Keratinocyte (primary cell): ENCODE results near the gene CMIP. TPM values are rescaled to one million over a fixed set of nuclear protein-coding genes. Genes with fewer than 3 reads are reported as not detected.
"Not testable (repeated sequence)": the region's sequence is repeated elsewhere in the genome, so short reads cannot be mapped to it uniquely, and the experiment has no call there.

ENCODE experiments used
- DNase-seq: peaks from one replicate; pipeline ENCODE4 v3.0.0-alpha.2; 2011; ENCODE audit warnings: low read depth, missing footprints, low spot score
- FAIRE-seq: peaks from 2 replicates; lab custom pipeline; 2011; peaks lifted over from hg19 to GRCh38; lab: Jason Lieb, UNC
- H2AFZ ChIP-seq: 2 replicates; pipeline ENCODE4 v1.6.0; 2012; ENCODE audit warnings: low read length, control low read depth, inconsistent platforms; ENCODE audit not compliant: control insufficient read depth
- H3K27ac ChIP-seq: 2 replicates; pipeline ENCODE4 v1.5.1; 2011; ENCODE audit warnings: low read length; ENCODE audit not compliant: control insufficient read depth, insufficient read depth
- H3K27me3 ChIP-seq: 3 replicates; pipeline ENCODE4 v1.6.0; 2011; ENCODE audit warnings: low read length; ENCODE audit not compliant: control insufficient read depth, insufficient read depth; ENCODE audit errors: extremely low read depth
- H3K36me3 ChIP-seq, 2 experiments: 2 replicates in 1 of 2; 3 replicates in 1 of 2; pipeline ENCODE4 v1.5.1; 2011; ENCODE audit warnings: low read length in 2 of 2, mild to moderate bottlenecking in 1 of 2; ENCODE audit not compliant: control insufficient read depth in 2 of 2, insufficient read depth in 2 of 2; ENCODE audit errors: extremely low read depth in 1 of 2
- H3K4me1 ChIP-seq: 3 replicates; pipeline ENCODE4 v1.5.1; 2011; ENCODE audit warnings: low read length; ENCODE audit not compliant: control insufficient read depth, insufficient read depth; ENCODE audit errors: extremely low read depth
- H3K4me2 ChIP-seq: 3 replicates; pipeline ENCODE4 v1.6.0; 2011; ENCODE audit warnings: low read depth, low read length; ENCODE audit not compliant: control insufficient read depth, insufficient read depth; ENCODE audit errors: extremely low read depth
- H3K4me3 ChIP-seq, 3 experiments: fragments of 200-600 bp in 1 of 3; sonication (generic) in 1 of 3; 2 replicates in 2 of 3; 3 replicates in 1 of 3; pipeline ENCODE4 v1.5.1; 2011 to 2016; ENCODE audit warnings: low read length in 3 of 3, mild to moderate bottlenecking in 3 of 3, control low read depth in 2 of 3, inconsistent platforms in 1 of 3, low read depth in 1 of 3, mixed read lengths in 1 of 3, mixed run types in 1 of 3, moderate library complexity in 1 of 3; ENCODE audit not compliant: control insufficient read depth in 2 of 3, insufficient read depth in 2 of 3; ENCODE audit errors: extremely low read depth in 1 of 3
- H3K79me2 ChIP-seq: 2 replicates; pipeline ENCODE4 v1.6.0; 2012; ENCODE audit warnings: low read length; ENCODE audit not compliant: control insufficient read depth, insufficient read depth
- H3K9ac ChIP-seq: 3 replicates; pipeline ENCODE4 v1.6.0; 2011; ENCODE audit warnings: low read length; ENCODE audit not compliant: control insufficient read depth, insufficient read depth; ENCODE audit errors: extremely low read depth
- H3K9me1 ChIP-seq: 3 replicates; pipeline ENCODE4 v1.6.0; 2011; ENCODE audit warnings: low read length; ENCODE audit not compliant: control insufficient read depth, insufficient read depth; ENCODE audit errors: extremely low read depth
- H3K9me3 ChIP-seq: 2 replicates; pipeline ENCODE4 v1.5.1; 2012; ENCODE audit warnings: low read depth, low read length; ENCODE audit not compliant: control insufficient read depth
- H4K20me1 ChIP-seq: 3 replicates; pipeline ENCODE4 v1.6.0; 2011; ENCODE audit warnings: low read length; ENCODE audit not compliant: control insufficient read depth, insufficient read depth; ENCODE audit errors: extremely low read depth
- CTCF ChIP-seq, 3 experiments: IDR thresholded peaks in 1 of 3; conservative IDR thresholded peaks in 1 of 3; optimal IDR thresholded peaks in 1 of 3; 2 replicates in 2 of 3; 3 replicates in 1 of 3; pipeline versions ENCODE3 to v1.5.1; 2011; ENCODE audit warnings: low read length in 3 of 3, mild to moderate bottlenecking in 3 of 3, moderate library complexity in 2 of 3, control low read depth in 1 of 3, inconsistent platforms in 1 of 3; ENCODE audit not compliant: insufficient read depth in 2 of 3; ENCODE audit errors: extremely low read depth in 1 of 3
- EZH2 ChIP-seq: IDR thresholded peaks from one replicate; pipeline ENCODE4 v1.6.1; 2012; ENCODE audit warnings: inconsistent platforms, mild to moderate bottlenecking, low read length, moderate library complexity
- dilution Hi-C: fragments of 300-500 bp; cut with MboI; formaldehyde crosslinking; loops from one replicate; pipeline ENCODE4 v1.7.0; 2020; ENCODE audit warnings: low sequenced_read_pairs; ENCODE audit not compliant: extremely low pct_ligation_motif_present
- polyA plus RNA-seq, 5 experiments: library from polyadenylated mRNA; depleted of rRNA in 3 of 5; stranded (reverse) in 3 of 5; stranded (forward) in 1 of 5; unstranded in 1 of 5; fragments of >200 nt; gene quantifications; 1 replicate in 1 of 5; 2 replicates in 3 of 5; 3 replicates in 1 of 5; pipeline versions ENCODE4 v1.2.1 to v1.2.3, GENCODE V29; 2011 to 2012; ENCODE audit warnings: missing spikeins in 2 of 5, low read depth in 1 of 5, low replicate concordance in 1 of 5

Gene CMIP
- polyA plus RNA-seq, 1 donor (not counting 4 experiments of a cell fraction or from before 2014, with no cell fraction given), result 5.0 TPM

GRCh38 chr16:81739503-81739902, 294.9 kb downstream of the CMIP start:
- H4K20me1 ChIP-seq, result no peaks in the 10 kb centered on the region
- no peak overlapping the region for H3K4me2 ChIP-seq
- no peaks in the 10 kb centered on the region for H3K79me2 ChIP-seq
- no peaks in the 10 kb centered on the region for H3K36me3 ChIP-seq
- H3K27ac ChIP-seq, result no peak overlapping the region
- H3K9me3 ChIP-seq, result no peaks in the 10 kb centered on the region
- peaks cover 8% of the 10 kb centered on the region for H3K4me1 ChIP-seq
- dilution Hi-C loops, result no loop called here
- TF ChIP-seq EZH2 (no peak), CTCF (optimal IDR thresholded peaks at IDR 0.05 in 1 of 3, IDR thresholded peaks at IDR 0.05 in 1 of 3, conservative IDR thresholded peaks at IDR 0.05 in 1 of 3; ENCODE audit: extremely low read depth in 1 of 3, insufficient read depth in 2 of 3, low read length in 3 of 3) (no peak)
- no peaks in the 10 kb centered on the region for H3K9me1 ChIP-seq
- no peak for DNase-seq
- no peak for FAIRE-seq
- no peak overlapping the region for H2AFZ ChIP-seq
- no peak overlapping the region for H3K4me3 ChIP-seq
- H3K9ac ChIP-seq, result no peak overlapping the region
- H3K27me3 ChIP-seq, result no peaks in the 10 kb centered on the region

- no peaks in the 10 kb centered on the region for H4K20me1 ChIP-seq
- FAIRE-seq (no peak), DNase-seq (no peak)
- no peak overlapping the region for H3K4me3 ChIP-seq
- H3K4me1 ChIP-seq, result peaks cover 8% of the 10 kb centered on the region
- no peak overlapping the region for H2AFZ ChIP-seq
- dilution Hi-C loops, result no loop called here
- no peak for TF ChIP-seq CTCF (optimal IDR thresholded peaks at IDR 0.05 in 1 of 3, IDR thresholded peaks at IDR 0.05 in 1 of 3, conservative IDR thresholded peaks at IDR 0.05 in 1 of 3; ENCODE audit: extremely low read depth in 1 of 3, insufficient read depth in 2 of 3, low read length in 3 of 3)
- no peak for TF ChIP-seq EZH2
- no peaks in the 10 kb centered on the region for H3K9me1 ChIP-seq
- H3K9ac ChIP-seq, result no peak overlapping the region
- H3K27me3 ChIP-seq, result no peaks in the 10 kb centered on the region
- no peaks in the 10 kb centered on the region for H3K36me3 ChIP-seq
- no peak overlapping the region for H3K4me2 ChIP-seq
- no peaks in the 10 kb centered on the region for H3K79me2 ChIP-seq
- H3K27ac ChIP-seq, result no peak overlapping the region
- no peaks in the 10 kb centered on the region for H3K9me3 ChIP-seq
Measured at GRCh38 chr16:81740169-81740568, 295.6 kb downstream of the CMIP start.

- H3K36me3 ChIP-seq, H3K4me2 ChIP-seq, FAIRE-seq, DNase-seq, H4K20me1 ChIP-seq, H3K27ac ChIP-seq, H3K9ac ChIP-seq, H3K9me1 ChIP-seq, H3K79me2 ChIP-seq, H3K9me3 ChIP-seq, H3K4me3 ChIP-seq, H3K27me3 ChIP-seq, dilution Hi-C loops, H2AFZ ChIP-seq: not testable (repeated sequence)
- peaks cover 13% of the 10 kb centered on the region for H3K4me1 ChIP-seq
Measured at GRCh38 chr16:81741430-81741770, 296.8 kb downstream of the CMIP start.
